Stimulated activated naive CD8-positive, alpha-beta T cell treated with anti-CD3 and anti-CD28 coated beads, Interleukin-15, amount 100 ng/mL, for 72 hours (primary cell): ENCODE data around the gene CAMK1G.

Source experiments
- ATAC-seq: fragments of 150-1000 bp; cut with Tn5 transposase; 2 replicates; pipeline ENCODE4 v1.10.0; 2021; ENCODE audit warnings: mild to moderate bottlenecking, moderate library complexity
- DNase-seq, 2 donors: peaks; one replicate each; pipeline ENCODE4 v3.0.0; 2021 to 2022
- H3K27ac Mint-ChIP-seq, 2 donors: one replicate each; pipeline ENCODE4 v1.8.0; 2022; ENCODE audit warnings: mild to moderate bottlenecking in 2 of 2, mixed read lengths in 2 of 2, moderate library complexity in 2 of 2
- H3K27me3 Mint-ChIP-seq: one replicate; pipeline ENCODE4 v1.8.0; 2022; ENCODE audit warnings: mixed read lengths
- H3K4me1 Mint-ChIP-seq: one replicate; pipeline ENCODE4 v1.8.0; 2022; ENCODE audit warnings: mild to moderate bottlenecking, mixed read lengths
- H3K4me3 Mint-ChIP-seq, 2 donors: one replicate each; pipeline ENCODE4 v1.8.0; 2022; ENCODE audit warnings: mild to moderate bottlenecking in 2 of 2, mixed read lengths in 2 of 2, moderate library complexity in 1 of 2
- H3K9me3 Mint-ChIP-seq, 2 donors: one replicate each; pipeline ENCODE4 v1.8.0; 2022; ENCODE audit warnings: mixed read lengths in 2 of 2

The CAMK1G gene

GRCh38 chr1:209585672-209586071 lies 2.2 kb downstream of the CAMK1G start:
- Mint-ChIP-seq H3K27ac (no peak overlapping the region), H3K9me3 (no peaks in the 10 kb centered on the region), H3K27me3 (peaks cover 34% of the 10 kb centered on the region), H3K4me3 (peak overlapping the region; percentile 9 to 65), H3K4me1 (peaks cover 6% of the 10 kb centered on the region)
- no peak for DNase-seq
- peak; percentile 30 for ATAC-seq

GRCh38 chr1:209586221-209586740 lies 2.8 kb downstream of the CAMK1G start:
- Mint-ChIP-seq H3K27ac (no peak overlapping the region), H3K4me3 (no peak overlapping the region), H3K27me3 (peaks cover 34% of the 10 kb centered on the region), H3K9me3 (no peaks in the 10 kb centered on the region), H3K4me1 (peaks cover 6% of the 10 kb centered on the region)
- ATAC-seq: no peak
- DNase-seq: no peak

- no peak for ATAC-seq
- H3K4me3 Mint-ChIP-seq: no peak overlapping the region
- H3K4me1 Mint-ChIP-seq: peaks cover 6% of the 10 kb centered on the region
- peaks cover 41% of the 10 kb centered on the region for H3K27me3 Mint-ChIP-seq
- no peak overlapping the region for H3K27ac Mint-ChIP-seq
- DNase-seq: no peak
- no peaks in the 10 kb centered on the region for H3K9me3 Mint-ChIP-seq
Observed at GRCh38 chr1:209587789-209588188, 4.3 kb downstream of the CAMK1G start.

- Mint-ChIP-seq H3K9me3 (no peaks in the 10 kb centered on the region), H3K27ac (no peak overlapping the region), H3K27me3 (peaks cover 55% of the 10 kb centered on the region), H3K4me1 (peaks cover 6% of the 10 kb centered on the region), H3K4me3 (no peak overlapping the region)
- ATAC-seq: no peak
- no peak for DNase-seq
Observed at GRCh38 chr1:209589440-209589839, 5.9 kb downstream of the CAMK1G start.

- Mint-ChIP-seq H3K9me3 (no peaks in the 10 kb centered on the region), H3K4me1 (peaks cover 6% of the 10 kb centered on the region), H3K27me3 (peaks cover 58% of the 10 kb centered on the region), H3K27ac (no peak overlapping the region), H3K4me3 (no peak overlapping the region)
- DNase-seq (no peak), ATAC-seq (no peak)
Observed at GRCh38 chr1:209589863-209590262, 6.3 kb downstream of the CAMK1G start.

GRCh38 chr1:209590405-209590804 lies 6.9 kb downstream of the CAMK1G start:
- Mint-ChIP-seq H3K4me3 (no peak overlapping the region), H3K4me1 (peaks cover 5% of the 10 kb centered on the region), H3K9me3 (no peaks in the 10 kb centered on the region), H3K27ac (peak overlapping the region in 1 of 2 donors; percentile 72), H3K27me3 (peaks cover 63% of the 10 kb centered on the region)
- no peak for DNase-seq
- ATAC-seq: no peak

GRCh38 chr1:209593747-209594146 lies 10.2 kb downstream of the CAMK1G start:
- Mint-ChIP-seq H3K4me3 (no peak overlapping the region), H3K9me3 (no peaks in the 10 kb centered on the region), H3K4me1 (no peaks in the 10 kb centered on the region), H3K27ac (no peak overlapping the region), H3K27me3 (peaks cover 58% of the 10 kb centered on the region)
- no peak for ATAC-seq
- DNase-seq: no peak

- no peak for ATAC-seq
- Mint-ChIP-seq H3K4me1 (no peaks in the 10 kb centered on the region), H3K9me3 (no peaks in the 10 kb centered on the region), H3K27ac (no peak overlapping the region), H3K4me3 (no peak overlapping the region), H3K27me3 (peaks cover 59% of the 10 kb centered on the region)
- no peak for DNase-seq
Observed at GRCh38 chr1:209594440-209594839, 10.9 kb downstream of the CAMK1G start.

GRCh38 chr1:209595028-209595427 lies 11.5 kb downstream of the CAMK1G start:
- H3K27ac Mint-ChIP-seq: no peak overlapping the region
- peaks cover 53% of the 10 kb centered on the region for H3K27me3 Mint-ChIP-seq
- ATAC-seq (no peak), DNase-seq (no peak)
- H3K9me3 Mint-ChIP-seq: no peaks in the 10 kb centered on the region
- H3K4me3 Mint-ChIP-seq: no peak overlapping the region
- no peaks in the 10 kb centered on the region for H3K4me1 Mint-ChIP-seq

- H3K27me3 Mint-ChIP-seq: peaks cover 54% of the 10 kb centered on the region
- H3K27ac Mint-ChIP-seq: no peak overlapping the region
- H3K4me1 Mint-ChIP-seq: no peaks in the 10 kb centered on the region
Observed at GRCh38 chr1:209595599-209596285, 12.2 kb downstream of the CAMK1G start.

GRCh38 chr1:209597499-209597898 lies 14.0 kb downstream of the CAMK1G start:
- H3K4me3 Mint-ChIP-seq: no peak overlapping the region
- no peak overlapping the region for H3K27ac Mint-ChIP-seq
- H3K27me3 Mint-ChIP-seq: peaks cover 57% of the 10 kb centered on the region
- DNase-seq (no peak), ATAC-seq (no peak)
- H3K4me1 Mint-ChIP-seq: no peaks in the 10 kb centered on the region
- no peaks in the 10 kb centered on the region for H3K9me3 Mint-ChIP-seq

More at GRCh38 chr1:209595599-209596285, 12.2 kb downstream of the CAMK1G start:
- ATAC-seq (peak; percentile 46), DNase-seq (no peak)
- no peaks in the 10 kb centered on the region for H3K9me3 Mint-ChIP-seq
- no peak overlapping the region for H3K4me3 Mint-ChIP-seq

GRCh38 chr1:209598227-209598626 lies 14.7 kb downstream of the CAMK1G start:
- no peak overlapping the region for H3K27ac Mint-ChIP-seq
- H3K9me3 Mint-ChIP-seq: no peaks in the 10 kb centered on the region
- no peak overlapping the region for H3K4me3 Mint-ChIP-seq
- peaks cover 51% of the 10 kb centered on the region for H3K27me3 Mint-ChIP-seq
- no peak for DNase-seq
- no peaks in the 10 kb centered on the region for H3K4me1 Mint-ChIP-seq
- ATAC-seq: no peak

- Mint-ChIP-seq H3K27ac (no peak overlapping the region), H3K4me1 (no peaks in the 10 kb centered on the region), H3K27me3 (peaks cover 30% of the 10 kb centered on the region), H3K9me3 (no peaks in the 10 kb centered on the region), H3K4me3 (no peak overlapping the region)
- DNase-seq: no peak
- ATAC-seq: no peak
Observed at GRCh38 chr1:209600541-209600940, 17.0 kb downstream of the CAMK1G start.

- peaks cover 0 to 4% of the 10 kb centered on the region in 2 donors for H3K9me3 Mint-ChIP-seq
- no peaks in the 10 kb centered on the region for H3K4me1 Mint-ChIP-seq
- H3K27me3 Mint-ChIP-seq: peaks cover 21% of the 10 kb centered on the region
- peak; percentile 92 for ATAC-seq
- H3K27ac Mint-ChIP-seq: no peak overlapping the region
- H3K4me3 Mint-ChIP-seq: no peak overlapping the region
- DNase-seq: peak; percentile 30 to 52
Observed at GRCh38 chr1:209601809-209602657, 18.5 kb downstream of the CAMK1G start.

- Mint-ChIP-seq H3K9me3 (peaks cover 0 to 4% of the 10 kb centered on the region in 2 donors), H3K4me1 (no peaks in the 10 kb centered on the region), H3K27ac (no peak overlapping the region), H3K4me3 (no peak overlapping the region), H3K27me3 (peaks cover 13% of the 10 kb centered on the region)
- DNase-seq (no peak), ATAC-seq (no peak)
Observed at GRCh38 chr1:209603877-209604276, 20.4 kb downstream of the CAMK1G start.
